ENCODE data around the gene DPH7. TPM values are rescaled to one million over a fixed set of nuclear protein-coding genes. Genes with fewer than 3 reads are reported as not detected.

The DPH7 gene
- total RNA-seq, 4 donors from 2014 or later = 17.0 to 44.1 (median 22.6) TPM

DNA sequence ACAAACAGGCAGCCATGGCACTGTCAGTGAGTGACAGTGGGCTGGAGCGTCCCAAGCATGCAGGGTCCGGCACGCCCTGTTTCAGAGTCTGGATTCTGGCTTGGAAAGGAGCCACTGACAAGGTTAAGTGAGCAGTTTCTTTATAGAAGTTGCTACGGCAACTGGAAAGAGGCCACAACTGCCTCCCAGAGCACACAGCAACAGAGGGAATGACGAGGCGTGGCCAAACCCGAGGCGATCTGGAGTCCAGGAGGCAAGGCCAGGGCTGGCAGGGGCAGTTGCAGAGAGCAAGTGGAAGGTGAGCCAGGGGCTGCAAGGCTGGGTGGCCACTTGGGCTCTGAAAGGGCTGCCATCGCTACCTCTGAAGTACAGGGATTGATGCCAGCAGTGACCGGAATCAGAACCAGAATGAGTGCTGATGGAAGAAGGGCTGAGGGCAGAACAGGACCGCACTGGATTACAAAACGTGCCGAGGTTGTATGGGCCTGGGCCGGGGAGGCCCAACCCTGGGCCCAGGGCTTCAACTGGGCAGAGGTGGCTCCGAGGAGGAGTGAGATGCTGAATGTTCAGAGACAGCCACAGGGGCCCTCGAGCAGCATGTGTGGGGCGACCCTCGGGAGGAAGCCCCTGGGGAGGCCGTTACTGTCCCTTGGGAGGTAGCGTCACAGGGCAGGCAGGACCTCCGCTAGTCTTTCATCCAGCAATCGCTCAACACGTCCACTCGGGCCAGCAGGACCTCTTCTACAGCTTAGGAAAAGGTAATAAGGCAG, 22.5 kb downstream of the DPH7 start:
- no peak for TF ChIP-seq CTCF (IDR thresholded peaks at IDR 0.05; ENCODE audit: low read depth)

DNA sequence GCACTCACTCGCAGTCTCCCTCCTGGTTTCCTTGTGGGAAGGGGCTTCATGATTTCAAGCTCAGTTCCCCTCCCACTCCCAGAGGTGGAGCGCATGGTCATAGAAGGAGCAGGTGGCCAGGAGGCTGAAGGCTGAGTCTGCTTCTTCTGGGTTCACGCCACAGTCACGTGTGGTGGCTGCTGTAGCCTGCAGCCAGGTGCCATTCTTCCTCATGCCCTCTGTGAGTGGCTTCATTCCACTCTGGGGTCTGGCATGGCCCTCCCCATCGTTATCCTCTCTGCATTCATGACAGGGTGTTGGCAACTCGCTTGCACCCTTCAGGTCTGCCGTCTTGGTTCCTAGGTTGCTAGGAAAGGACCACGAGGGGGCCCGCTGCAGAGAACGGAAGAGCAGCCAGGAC, 23.5 kb downstream of the DPH7 start:
- no peak for TF ChIP-seq CTCF (IDR thresholded peaks at IDR 0.05; ENCODE audit: low read depth)

GRCh38 chr9:137554349-137554748, 24.4 kb downstream of the DPH7 start:
- no peak for TF ChIP-seq CTCF (IDR thresholded peaks at IDR 0.05; ENCODE audit: low read depth)

DNA sequence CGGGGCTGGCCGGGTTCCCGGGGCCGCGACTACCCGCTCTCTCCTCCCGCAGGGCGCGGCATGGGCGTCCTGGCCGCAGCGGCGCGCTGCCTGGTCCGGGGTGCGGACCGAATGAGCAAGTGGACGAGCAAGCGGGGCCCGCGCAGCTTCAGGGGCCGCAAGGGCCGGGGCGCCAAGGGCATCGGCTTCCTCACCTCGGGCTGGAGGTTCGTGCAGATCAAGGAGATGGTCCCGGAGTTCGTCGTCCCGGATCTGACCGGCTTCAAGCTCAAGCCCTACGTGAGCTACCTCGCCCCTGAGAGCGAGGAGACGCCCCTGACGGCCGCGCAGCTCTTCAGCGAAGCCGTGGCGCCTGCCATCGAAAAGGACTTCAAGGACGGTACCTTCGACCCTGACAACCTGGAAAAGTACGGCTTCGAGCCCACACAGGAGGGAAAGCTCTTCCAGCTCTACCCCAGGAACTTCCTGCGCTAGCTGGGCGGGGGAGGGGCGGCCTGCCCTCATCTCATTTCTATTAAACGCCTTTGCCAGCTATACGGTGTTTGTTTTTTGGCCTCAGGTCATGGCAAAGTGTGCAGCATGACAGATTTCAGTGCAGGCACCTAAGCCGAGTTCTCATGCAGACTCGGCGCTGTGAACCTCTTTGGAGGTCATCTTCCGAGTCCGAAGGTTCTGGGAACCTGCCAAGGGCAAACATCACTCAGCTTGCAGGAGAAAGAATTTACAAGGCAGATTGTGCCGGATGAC, 26.5 kb downstream of the DPH7 start:
- TF ChIP-seq CTCF (IDR thresholded peaks at IDR 0.05; ENCODE audit: low read depth) = no peak

DNA sequence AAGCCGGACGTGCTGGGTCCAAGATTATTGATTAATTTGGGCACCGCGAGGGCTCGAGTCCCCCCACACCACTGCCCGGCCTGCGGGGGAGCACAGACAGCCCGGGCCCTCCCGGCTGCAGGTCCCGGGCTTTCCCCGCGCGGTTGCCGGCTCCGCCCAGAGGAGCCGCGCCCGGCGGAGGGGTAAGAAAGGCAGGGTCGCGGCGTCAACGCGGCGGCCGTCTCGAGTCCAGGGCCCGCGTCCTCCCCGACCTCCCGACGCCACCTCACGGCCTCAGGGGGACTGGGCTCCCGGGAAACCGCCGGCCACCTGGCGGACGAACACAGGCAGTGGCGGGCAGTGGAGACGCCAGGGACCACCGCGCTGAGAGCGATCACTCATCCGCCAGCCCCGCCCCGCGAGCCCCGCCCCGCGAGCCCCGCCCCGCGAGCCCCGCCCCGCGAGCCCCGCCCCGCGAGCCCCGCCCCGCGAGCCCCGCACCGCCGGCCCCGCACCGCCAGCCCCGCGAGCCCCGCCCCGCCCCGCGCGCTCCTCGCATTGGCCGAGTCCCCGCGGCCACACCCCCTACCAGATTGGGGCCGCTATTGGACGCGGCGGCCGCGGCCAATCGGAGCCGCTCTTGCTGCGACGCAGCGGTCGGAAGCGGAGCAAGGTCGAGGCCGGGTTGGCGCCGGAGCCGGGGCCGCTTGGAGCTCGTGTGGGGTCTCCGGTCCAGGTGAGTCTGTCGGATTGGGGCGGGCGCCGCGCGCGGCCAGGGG, 27.3 kb downstream of the DPH7 start, which contains the start of gene MRPL41:
Gene MRPL41 (plus strand): TSS at position 616 of the 758 bp plus-strand sequence. CDS start 203 bp downstream, outside the sequence.
- TF ChIP-seq CTCF (IDR thresholded peaks at IDR 0.05; ENCODE audit: low read depth) = no peak

DNA sequence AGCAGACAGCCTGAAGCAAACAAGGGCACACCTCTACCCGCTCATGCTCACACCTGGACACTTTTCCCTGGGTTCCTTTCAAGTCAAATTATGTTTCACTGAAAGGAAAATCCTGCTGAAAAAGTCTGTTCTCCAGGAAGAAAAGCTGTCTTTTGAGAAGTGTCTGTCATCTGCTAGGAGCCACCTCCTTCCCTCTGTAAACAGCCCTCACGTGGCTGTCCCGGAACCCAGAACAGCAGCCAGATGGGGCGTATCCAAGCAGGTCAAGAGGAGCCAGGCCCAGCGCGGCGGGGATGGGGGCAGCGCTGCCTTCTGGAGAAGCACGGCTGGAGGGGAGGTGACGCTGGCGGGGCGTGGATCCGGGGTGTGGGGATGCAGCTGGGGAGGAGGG, 28.5 kb downstream of the DPH7 start, which contains the start of gene PNPLA7:
Gene PNPLA7 (minus strand): TSS at position 172 of the 391 bp plus-strand sequence. CDS start 205 bp downstream, outside the sequence.
- no peak for TF ChIP-seq CTCF (IDR thresholded peaks at IDR 0.05; ENCODE audit: low read depth)

Data from subcutaneous adipose tissue (tissue), 4 donors.